Smooth muscle cell (in vitro differentiated cells): ENCODE measurements around the gene TNPO1. TPM values are rescaled to one million over a fixed set of nuclear protein-coding genes. Genes with fewer than 3 reads are reported as not detected.

Experiments
- DNase-seq: peaks from one replicate; lab custom pipeline; 2025; ENCODE audit not compliant: unreplicated experiment; lab: John Stamatoyannopoulos, UW
- H2AFZ ChIP-seq: fragments of 200-600 bp; sonication (generic); 2 replicates; pipeline ENCODE4 v1.6.0; 2016; ENCODE audit warnings: antibody characterized with exemption, low read depth, mild to moderate bottlenecking
- H3F3A ChIP-seq: fragments of 200-600 bp; sonication (generic); 2 replicates; pipeline ENCODE4 v1.6.0; 2017; ENCODE audit warnings: antibody characterized with exemption, low read depth
- H3K27ac ChIP-seq: fragments of 200-600 bp; sonication (generic); 2 replicates; pipeline ENCODE4 v1.5.1; 2016; ENCODE audit warnings: low read depth, mild to moderate bottlenecking
- H3K27me3 ChIP-seq: fragments of 200-600 bp; sonication (generic); 2 replicates; pipeline ENCODE4 v1.6.1; 2016; ENCODE audit warnings: low read depth, mild to moderate bottlenecking
- H3K36me3 ChIP-seq: fragments of 200-600 bp; sonication (generic); 2 replicates; pipeline ENCODE4 v1.5.1; 2016; ENCODE audit warnings: low read depth
- H3K4me1 ChIP-seq: fragments of 200-600 bp; sonication (generic); 2 replicates; pipeline ENCODE4 v1.5.1; 2016; ENCODE audit warnings: low read depth
- H3K4me2 ChIP-seq: fragments of 200-600 bp; sonication (generic); 2 replicates; pipeline ENCODE4 v1.6.0; 2016; ENCODE audit warnings: mild to moderate bottlenecking
- H3K4me3 ChIP-seq: fragments of 200-600 bp; sonication (generic); 2 replicates; pipeline ENCODE4 v1.5.1; 2016; ENCODE audit warnings: mild to moderate bottlenecking
- H3K79me2 ChIP-seq: fragments of 200-600 bp; sonication (generic); 2 replicates; pipeline ENCODE4 v1.6.0; 2016; ENCODE audit warnings: low read depth, mild to moderate bottlenecking
- H3K9ac ChIP-seq: fragments of 200-600 bp; sonication (generic); 2 replicates; pipeline ENCODE4 v1.6.0; 2016; ENCODE audit warnings: low read depth
- H3K9me3 ChIP-seq: fragments of 200-600 bp; sonication (generic); replicated peaks from 2 replicates; pipeline ENCODE4 v1.5.1; 2016; ENCODE audit warnings: low read depth
- H4K20me1 ChIP-seq: fragments of 200-600 bp; sonication (generic); 2 replicates; pipeline ENCODE4 v1.6.0; 2016; ENCODE audit warnings: low read depth
- CTCF ChIP-seq: fragments of 200-600 bp; sonication (generic); IDR thresholded peaks from 2 replicates; pipeline ENCODE4 v1.5.1; 2017; ENCODE audit warnings: borderline replicate concordance, mild to moderate bottlenecking, antibody characterized with exemption; ENCODE audit not compliant: insufficient read depth, poor library complexity, severe bottlenecking
- whole genome bisulfite sequencing: methylation state at CpG from one replicate; pipeline ENCODE4 v1.1.7; 2016; ENCODE audit warnings: low lambda C conversion rate; 5-methylcytosine and 5-hydroxymethylcytosine counted together
- polyA plus RNA-seq: library from polyadenylated mRNA; unstranded; fragments of >200 nt; fragmentation: Nextera tagmentation; extraction: Ambion mirVana; gene quantifications from 2 replicates; pipeline ENCODE4 v1.2.1, GENCODE V29; 2016
- total RNA-seq: library from RNA; depleted of rRNA; stranded (reverse); fragments of >200 nt; gene quantifications from 2 replicates; pipeline ENCODE4 v1.2.3, GENCODE V29; 2014

The TNPO1 gene
- total RNA-seq: 167 and 182 TPM in 2 replicates
- polyA plus RNA-seq: 62.7 and 67.1 TPM in 2 replicates

GRCh38 chr5:72816284-72817075, at the start of gene TNPO1:
TNPO1 (plus strand) TSS chr5:72816661; CDS start chr5:72816738, 77 bp downstream.
- Histone ChIP-seq H4K20me1 (peaks cover 31% of the 10 kb centered on the region), H3K27me3 (no peaks in the 10 kb centered on the region), H3K9me3 (no peaks in the 10 kb centered on the region), H3K79me2 (peaks cover 43% of the 10 kb centered on the region), H3K4me2 (peak within 1 kb of the TSS; percentile 92), H3K36me3 (no peaks in the 10 kb centered on the region), H3K4me1 (peaks cover 36% of the 10 kb centered on the region), H3K4me3 (peak within 1 kb of the TSS; percentile 86), H3K27ac (peak within 1 kb of the TSS; percentile 100), H3K9ac (peak within 1 kb of the TSS; percentile 100), H3F3A (peaks cover 16% of the 10 kb centered on the region), H2AFZ (peak within 1 kb of the TSS; percentile 97)
- peak; percentile 85 for DNase-seq
- TF ChIP-seq CTCF: no peak
- WGBS: 1% methylated on average over 84 of the region's 93 CpGs

- Histone ChIP-seq H3K9ac (no peak overlapping the region), H3K9me3 (no peaks in the 10 kb centered on the region), H3K36me3 (no peaks in the 10 kb centered on the region), H3K27ac (no peak overlapping the region), H2AFZ (no peak overlapping the region), H3K4me3 (no peak overlapping the region), H3K27me3 (no peaks in the 10 kb centered on the region), H4K20me1 (no peaks in the 10 kb centered on the region), H3K4me1 (no peaks in the 10 kb centered on the region), H3K4me2 (no peak overlapping the region), H3K79me2 (no peaks in the 10 kb centered on the region), H3F3A (no peaks in the 10 kb centered on the region)
- TF ChIP-seq CTCF: no peak
- DNase-seq: no peak
- 66% methylated on average over 7 of the region's 7 CpGs for WGBS
Measured at GRCh38 chr5:72767289-72768010, 49.0 kb upstream of the TNPO1 start.

- Histone ChIP-seq H3K4me1 (no peaks in the 10 kb centered on the region), H3K9me3 (no peaks in the 10 kb centered on the region), H4K20me1 (no peaks in the 10 kb centered on the region), H3K9ac (no peak overlapping the region), H3F3A (no peaks in the 10 kb centered on the region), H3K36me3 (no peaks in the 10 kb centered on the region), H3K79me2 (no peaks in the 10 kb centered on the region), H3K4me2 (no peak overlapping the region), H3K27me3 (no peaks in the 10 kb centered on the region), H3K27ac (no peak overlapping the region), H3K4me3 (no peak overlapping the region), H2AFZ (no peak overlapping the region)
- 95% methylated on average over 4 of the region's 4 CpGs for WGBS
- no peak for TF ChIP-seq CTCF
- DNase-seq: no peak
Measured at GRCh38 chr5:72770266-72770665, 46.2 kb upstream of the TNPO1 start.
